ENCODE data around the gene FAM177A1.
"Not testable (repeated sequence)": the region's sequence is repeated elsewhere in the genome, so short reads cannot be mapped to it uniquely, and the experiment has no call there.

Gene FAM177A1

DNA sequence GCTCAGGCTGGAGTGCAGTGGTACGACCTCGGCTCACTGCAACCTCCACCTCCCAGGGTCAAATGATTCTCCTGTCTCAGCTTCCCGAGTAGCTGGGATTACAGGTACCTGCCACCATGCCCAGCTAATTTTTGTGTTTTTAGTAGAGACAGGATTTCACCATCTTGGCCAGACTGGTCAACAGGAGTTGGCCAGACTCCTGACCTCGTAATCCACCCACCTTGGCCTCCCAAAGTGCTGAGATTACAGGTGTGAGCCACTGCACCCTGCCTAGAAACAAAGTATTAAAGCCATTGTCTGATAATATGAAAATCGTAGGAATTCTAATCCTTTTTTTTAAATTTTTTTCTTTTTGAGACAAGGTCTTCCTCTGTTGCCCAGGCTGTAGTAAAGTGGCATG lies 19.7 kb downstream of the FAM177A1 start:
- not testable (repeated sequence) for DNase-seq

DNA sequence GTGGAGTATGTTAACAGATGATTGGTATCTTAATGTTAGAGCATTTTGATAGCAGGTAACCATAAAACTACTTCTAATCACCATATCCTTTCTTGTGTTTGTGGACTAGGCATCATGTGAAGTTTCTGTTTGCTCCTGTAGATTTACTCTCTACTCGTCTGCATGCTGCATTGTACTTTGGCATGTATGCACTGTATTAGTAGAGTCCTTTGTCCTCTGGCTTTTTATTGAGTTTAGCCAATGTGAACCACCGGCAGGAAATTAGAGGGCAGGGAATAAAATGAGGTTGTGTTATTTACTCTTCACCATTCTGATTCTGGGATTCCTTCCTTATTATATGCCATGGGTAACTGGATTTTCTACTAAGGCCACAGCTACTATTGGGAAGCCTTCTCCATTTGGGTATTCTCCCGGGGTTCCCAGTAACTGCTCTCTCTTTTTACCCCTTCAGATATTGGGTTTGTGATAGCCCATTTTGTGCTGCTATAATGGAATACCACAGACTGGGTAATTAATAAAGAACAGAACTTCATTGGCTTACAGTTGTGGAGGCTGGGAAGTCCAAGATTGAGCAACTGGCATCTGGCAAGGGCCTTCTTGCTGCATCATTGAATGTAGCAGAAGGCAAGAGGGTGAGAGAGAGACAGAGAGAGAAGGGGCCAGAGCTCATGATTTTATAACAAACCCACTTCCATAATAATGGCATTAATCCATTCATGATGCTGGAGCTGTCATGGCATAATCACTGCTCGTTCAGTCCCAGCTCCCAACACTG lies 22.4 kb downstream of the FAM177A1 start:
- DNase-seq = peak; percentile 74 to 81

DNA sequence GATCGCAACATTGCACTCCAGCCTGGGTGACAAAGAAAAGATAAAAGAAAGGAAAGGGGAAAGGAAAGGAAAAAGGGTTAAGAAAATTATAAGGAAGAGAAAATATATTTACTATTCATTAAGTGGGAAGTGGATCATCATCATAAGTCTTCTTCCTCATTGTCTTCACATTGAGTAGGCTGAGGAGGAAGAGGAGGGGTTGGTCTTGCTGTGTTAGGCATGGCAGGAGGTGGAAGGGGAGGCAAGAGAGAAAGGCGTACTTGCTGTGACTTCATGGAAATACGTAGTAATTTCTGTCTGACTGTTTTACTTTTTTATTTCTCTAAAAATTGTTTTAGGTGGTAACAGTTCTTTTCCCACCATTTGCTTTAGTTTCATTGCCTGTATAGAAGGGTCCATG lies 26.2 kb downstream of the FAM177A1 start:
- peak; percentile 50 to 62 for DNase-seq

DNA sequence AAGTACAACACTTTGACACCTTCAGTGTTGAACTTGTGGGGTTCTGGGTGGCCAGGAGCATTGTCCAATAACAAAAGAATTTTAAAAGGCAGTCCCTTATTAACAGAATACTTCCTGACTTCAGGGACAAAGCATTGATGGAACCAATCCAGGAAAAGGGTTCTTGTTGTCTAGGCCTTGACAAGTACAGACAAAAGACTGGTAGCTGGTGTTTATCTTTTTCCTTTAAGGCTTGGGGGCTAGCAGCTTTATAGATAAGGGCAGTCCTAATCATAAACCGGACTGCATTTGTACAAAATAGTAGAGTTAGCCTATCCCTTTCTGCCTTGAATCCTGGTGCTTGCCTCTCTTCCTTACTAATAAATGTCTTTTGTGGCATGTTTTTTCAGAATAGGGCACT lies 27.4 kb downstream of the FAM177A1 start:
- DNase-seq = no peak

DNA sequence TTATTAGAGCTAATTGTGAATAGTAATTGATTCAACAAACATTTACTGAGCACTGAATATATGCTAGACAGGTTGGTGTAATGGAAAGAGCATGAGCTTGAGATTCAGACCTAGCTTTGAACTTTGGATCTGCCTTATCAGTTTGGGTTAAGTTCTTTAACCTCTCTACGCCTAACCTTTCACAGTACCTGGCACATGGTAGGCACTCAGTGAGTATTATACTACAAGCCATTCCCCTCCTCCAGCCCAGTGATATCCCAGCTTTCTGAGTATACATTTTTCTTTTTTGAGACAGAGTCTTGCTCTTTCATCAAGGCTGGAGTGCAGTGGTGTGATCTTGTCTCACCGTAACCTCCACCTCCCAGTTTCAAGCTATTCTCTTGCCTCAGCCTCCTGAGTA lies 32.0 kb downstream of the FAM177A1 start:
- DNase-seq = no peak

DNA sequence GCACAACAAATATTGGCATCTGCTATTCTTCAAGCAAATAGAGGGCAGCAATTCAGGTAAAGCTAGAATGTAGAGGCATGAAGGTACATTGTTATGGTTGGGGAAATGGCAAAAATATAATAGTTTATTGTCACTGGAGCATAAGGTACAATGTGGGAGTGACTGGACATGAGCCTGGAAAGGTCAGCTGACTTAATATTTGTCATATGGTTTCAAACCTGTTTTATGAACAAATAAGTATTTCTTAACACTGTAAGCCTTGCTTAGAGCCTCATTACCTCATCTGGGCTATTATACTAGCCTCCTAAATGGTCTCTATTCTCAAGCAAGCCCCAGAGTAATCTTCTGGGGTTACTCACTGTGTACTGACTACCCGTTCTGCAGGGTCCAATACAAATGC lies 33.7 kb downstream of the FAM177A1 start:
- DNase-seq = no peak

DNA sequence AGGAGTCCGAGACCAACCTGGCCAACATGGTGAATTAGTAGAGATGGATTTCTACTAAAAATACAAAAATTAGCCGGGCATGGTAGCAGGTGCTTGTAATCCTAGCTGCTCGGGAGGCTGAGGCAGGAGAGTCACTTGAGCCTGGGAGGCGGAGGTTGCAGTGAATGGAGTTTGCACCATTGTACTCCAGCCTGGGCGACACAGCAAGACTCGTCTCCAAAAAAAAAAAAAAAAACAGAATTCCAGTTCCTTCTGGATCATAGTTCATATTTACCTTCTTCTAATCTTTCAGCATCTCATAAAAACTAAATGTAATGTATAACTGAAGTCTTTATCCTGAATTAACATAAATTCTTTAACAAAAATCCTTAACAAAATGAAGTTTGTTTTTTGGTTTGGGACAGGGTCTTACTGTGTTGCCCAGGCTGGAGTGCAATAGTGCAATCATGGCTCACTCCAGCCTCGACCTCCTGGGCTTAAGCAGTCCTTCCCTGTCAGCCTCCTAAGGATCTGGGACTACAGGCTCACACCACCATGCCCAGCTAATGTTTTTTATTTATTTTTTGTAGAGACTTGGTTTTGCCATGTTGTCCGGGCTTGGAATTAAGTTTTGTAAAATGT lies 37.6 kb downstream of the FAM177A1 start:
- no peak for DNase-seq

DNA sequence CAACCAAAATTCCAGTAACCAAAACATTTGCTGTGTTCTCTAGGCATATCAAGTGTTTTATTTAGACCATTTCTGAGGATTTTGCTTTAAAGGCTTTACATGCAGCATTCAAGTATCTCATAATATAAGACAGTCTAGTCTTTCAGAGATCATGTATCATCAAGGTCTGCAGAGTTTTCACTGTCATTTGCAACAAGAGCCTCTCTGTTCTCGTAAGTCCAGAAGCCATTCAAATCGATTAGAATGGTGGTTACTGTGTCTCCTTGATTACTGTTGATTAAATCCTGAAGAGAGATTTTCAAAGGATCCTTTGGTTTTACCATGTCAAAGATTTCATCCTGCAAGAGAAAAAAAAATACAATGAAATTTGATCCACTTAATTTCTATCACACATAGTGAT lies 39.4 kb downstream of the FAM177A1 start:
- DNase-seq = no peak

DNA sequence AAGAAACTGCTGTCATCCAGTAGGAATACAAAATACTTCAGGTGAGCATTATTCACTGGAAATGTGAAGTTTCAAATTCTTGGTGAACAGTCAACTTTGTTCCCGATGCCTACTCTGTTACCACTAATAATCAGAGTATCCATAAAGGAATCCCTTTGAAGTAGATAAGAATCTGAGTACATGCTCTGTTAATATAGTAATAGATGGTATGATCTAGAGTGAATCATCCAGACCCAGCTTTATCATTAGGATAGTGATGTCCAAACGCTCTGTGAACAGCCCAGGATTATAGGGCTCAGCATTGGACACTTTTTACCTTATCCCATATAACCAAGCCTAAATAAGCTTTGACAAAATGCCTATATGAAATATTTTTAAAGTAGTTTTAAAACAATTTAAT lies 42.4 kb downstream of the FAM177A1 start:
- DNase-seq = no peak

DNA sequence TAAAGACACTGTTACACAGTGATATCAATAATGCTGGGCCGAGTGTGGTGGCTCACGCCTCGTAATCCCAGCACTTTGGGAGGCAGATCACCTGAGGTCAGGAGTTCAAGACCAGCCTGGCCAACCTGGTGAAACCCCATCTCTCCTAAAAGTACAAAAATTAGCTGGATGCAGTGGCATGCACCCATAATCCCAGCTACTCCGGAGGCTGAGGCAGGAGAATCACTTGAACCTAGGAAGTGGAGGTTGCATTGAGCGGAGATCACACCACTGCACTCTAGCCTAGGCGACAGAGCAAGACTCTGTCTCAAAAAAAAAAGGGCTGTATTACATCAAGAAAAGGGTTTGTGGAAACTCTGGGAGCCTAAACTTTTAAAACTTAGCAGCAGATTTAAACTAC lies 48.6 kb downstream of the FAM177A1 start:
- not testable (repeated sequence) for DNase-seq

DNA sequence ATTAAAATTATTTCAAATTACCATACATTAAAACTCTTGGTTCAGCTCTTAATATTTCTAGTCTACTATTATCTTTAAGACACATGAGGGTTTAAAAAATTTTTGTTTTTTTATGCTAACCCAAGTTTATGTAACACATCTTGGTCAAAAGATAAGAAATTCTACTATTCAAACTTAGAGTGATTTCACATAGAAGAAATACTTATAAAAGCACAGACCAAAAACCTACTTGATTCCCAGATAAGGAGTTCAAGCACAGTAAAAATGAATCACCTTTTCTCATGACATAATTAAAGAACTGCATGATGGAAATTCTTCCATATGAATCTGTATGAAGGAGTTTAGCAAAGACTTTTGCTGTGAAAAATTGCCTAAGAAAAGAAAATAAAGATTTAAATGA lies 61.8 kb downstream of the FAM177A1 start:
- no peak for DNase-seq

DNA sequence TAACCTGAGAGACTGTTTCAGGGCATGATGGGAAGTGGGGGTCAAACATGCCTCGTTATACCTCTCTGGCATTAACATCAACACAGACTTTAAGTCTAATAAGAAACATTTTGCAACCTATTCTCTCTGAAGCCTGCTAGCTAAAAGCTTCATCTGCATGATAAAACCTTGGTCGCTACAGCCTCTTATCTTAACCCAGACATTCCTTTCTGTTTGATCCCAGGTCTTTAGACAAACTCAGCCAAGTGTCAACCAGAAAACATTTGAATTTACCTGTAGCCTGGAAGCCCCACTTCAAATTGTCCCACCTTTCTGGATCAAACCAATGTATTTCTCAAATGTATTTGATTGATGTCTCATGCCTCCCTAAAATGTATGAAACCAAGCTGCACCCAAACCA lies 66.6 kb downstream of the FAM177A1 start:
- DNase-seq = no peak

DNA sequence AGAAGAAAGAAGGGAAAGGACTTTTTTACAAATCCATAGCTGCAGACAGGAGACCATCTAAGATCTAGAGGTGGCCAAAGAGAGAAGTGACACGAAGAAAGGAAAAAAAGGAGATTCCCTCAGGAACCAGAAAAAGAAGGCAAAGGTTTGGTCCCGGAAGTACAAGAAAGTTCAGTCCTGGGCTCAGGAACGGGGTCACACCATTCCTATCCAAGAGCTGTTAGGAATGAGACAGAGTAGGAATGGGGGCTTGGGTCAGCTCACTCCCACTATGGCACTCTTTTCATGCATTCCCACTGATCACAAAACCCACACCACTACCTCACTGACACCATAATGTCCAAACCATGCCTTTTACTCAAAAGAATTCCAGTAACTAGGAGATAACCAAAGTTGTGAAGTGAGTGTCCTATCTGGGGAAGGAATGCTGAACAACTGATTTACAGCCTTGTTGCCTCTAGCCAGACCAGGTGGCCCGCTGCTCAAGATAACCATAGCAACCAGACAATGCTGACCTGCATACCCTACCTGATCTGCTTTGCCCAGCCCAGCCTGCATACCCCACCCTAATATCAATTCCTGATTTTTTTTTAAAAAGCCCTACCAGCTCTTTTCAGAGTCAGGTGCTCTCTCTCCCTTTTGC lies 67.4 kb downstream of the FAM177A1 start:
- no peak for DNase-seq

DNA sequence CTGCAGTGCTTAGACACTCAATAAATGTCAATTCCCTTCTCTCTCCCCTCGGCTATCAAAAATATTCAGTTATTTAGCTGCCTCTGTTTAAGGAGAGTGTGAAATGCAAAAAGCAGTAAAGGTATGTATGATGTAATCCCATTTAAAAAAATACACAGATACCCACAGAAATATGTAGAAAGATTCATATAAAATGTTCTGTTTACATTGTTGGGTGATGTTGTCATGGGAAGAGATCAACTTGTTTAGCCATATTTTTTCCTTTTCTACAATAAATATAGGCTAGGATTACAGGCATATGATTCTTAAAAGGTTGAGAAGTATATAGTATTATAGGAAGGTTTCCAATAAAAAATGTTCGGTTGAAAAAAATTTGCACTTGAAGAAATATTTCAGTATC lies 68.0 kb downstream of the FAM177A1 start:
- no peak for DNase-seq

DNA sequence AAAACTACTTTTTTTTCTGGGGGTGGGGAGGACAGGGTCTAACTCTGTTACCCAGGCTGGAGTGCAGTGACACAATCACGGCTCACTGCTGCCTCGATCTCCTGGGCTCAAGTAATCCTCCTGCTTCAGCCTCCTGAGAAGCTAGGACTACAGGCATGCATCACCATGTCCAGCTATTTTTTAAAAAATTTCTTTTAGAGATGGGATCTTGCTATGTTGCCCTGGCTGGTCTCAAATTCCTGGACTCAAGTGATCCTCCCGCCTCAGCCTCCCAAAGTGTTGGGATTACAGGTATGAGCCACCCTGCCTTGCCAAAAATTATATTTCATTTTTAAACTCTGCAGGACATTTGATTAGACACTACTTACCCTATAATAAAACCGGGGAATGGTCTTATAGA lies 70.2 kb downstream of the FAM177A1 start:
- no peak for DNase-seq

DNA sequence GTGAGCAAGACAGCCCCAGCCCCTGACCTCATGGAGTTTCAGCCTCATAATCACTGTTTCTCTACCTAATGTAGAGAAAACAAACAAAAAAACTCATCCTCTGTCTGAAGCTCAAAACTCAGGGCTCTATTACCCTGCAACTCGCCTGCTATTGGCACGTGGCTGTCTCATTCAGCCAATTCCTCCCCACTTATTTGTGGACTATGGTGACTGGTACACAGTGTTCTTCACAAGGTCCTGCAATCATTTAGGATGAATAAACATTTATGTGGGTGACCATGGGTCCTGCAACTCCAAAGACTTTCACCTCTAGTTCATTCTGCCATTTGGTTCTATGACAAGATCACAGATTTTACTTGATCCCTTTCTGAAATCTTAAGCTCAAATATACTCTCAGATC lies 71.0 kb downstream of the FAM177A1 start:
- DNase-seq = no peak

DNA sequence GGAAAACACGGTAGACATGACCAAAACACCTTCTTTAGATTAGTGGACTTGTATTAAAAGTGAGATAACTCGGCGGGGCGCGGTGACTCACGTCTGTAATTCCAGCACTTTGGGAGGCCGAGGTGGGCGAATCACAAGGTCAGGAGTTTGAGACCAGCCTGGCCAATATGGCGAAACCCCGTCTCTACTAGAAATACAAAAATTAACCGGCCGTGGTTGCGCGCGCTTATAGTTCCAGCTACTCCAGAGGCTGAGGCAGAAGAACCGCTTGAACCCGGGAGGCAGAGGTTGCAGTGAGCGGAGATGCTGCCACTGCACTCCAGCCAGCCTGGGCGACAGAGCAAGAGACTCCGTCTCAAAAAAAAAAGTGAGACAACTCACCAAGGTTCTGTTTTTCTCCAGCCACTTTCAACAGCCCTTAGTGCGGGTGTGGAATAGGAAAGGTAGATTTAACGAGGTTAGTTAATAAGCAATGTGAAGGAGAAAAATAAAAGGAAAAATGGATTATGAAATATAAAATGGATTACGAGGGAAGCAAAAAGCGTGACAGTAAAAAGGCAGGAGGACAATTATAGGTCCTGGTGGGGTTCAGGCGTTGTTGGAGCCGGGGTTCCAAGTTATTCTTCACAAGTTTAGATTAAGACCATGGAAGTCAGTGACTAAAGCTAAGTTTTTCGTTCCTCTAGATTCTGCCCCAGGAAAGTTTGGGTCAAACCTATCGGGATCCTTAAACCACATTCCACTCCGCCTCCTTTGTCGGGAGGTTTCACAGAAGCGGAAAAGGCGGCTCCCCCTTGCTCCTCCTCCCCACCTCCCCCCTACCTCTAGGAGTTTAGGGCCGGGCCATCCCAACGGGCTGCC lies 75.2 kb downstream of the FAM177A1 start:
- DNase-seq = no peak

DNA sequence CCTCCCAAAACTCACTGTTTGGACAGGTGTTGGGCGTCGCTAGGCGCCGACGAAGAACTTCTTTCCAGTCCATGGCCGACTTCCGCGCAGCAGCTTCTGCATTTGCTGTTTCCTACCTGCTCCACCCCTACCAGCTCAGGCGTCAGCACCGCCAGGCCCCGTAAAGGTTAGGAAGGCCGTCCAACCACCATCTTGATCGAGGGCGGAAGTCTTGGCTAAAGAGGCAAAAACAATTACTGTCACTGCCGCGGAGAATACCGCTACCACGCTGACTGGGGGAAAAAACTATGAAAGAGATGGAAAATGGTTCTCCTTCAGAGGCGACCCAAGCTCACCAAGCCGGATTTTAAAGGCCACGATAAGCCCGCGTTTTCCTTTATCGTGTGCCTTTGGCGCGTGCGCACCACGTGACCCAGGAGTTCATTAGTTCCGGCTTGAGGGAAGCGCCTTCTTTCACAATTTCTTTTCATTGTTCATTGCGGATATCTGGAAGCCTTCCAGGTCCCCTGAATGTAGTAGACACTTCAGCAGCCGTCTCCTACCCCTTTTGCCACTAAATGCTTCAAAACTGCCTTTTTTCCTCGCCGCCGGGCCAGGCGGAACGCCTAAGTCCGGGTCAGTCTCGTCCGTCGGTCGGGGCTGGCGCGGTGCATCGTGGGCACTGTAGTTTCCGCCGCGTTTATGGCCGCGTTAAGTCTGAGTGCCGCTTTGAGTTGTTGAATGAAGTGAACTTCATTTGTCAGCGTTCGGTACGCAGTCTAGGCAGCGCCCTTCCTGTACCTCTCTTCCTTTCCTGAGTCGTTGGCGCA lies 76.0 kb downstream of the FAM177A1 start, which contains the start of the genes PPP2R3C and PRORP:
TSS of gene PPP2R3C (minus strand) at position 104 of the 809 bp plus-strand sequence. CDS start at position 73, 31 bp downstream.
TSS of gene PRORP (plus strand) at position 666 of the 809 bp plus-strand sequence. CDS start 694 bp downstream, outside the sequence.
- peak; percentile 84 to 87 for DNase-seq

DNA sequence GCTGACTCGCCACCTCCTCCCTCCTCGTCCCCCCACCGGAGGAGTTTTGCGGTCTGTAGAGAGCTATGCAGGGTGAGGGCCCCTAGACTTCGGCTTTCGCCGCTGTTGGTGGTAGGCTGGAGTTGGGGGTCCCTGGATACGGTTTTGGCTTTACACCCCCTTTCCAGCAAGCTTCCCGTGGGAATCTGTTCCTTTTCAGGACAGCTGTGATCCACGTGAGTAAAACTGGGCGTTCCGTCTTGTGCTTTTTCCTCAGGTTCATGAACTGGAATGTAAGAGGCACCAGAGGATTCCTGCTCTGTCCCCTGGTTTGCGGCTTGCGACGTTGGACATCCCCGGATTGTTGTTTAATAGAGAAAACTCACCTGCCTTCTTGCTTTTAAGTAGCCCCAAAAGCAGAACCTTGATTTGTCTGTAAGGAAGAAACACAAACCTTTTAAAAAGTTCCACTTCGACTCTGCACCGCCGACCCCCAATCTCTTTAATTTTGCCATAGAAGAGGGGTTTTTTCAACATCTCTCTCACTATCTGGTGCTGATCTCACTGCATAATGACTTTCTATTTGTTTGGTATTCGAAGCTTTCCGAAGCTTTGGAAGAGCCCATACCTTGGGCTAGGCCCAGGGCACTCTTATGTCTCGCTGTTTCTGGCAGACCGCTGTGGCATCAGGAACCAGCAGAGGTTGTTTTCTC lies 76.8 kb downstream of the FAM177A1 start:
- DNase-seq = peak in 1 of 2 donors; percentile 18

DNA sequence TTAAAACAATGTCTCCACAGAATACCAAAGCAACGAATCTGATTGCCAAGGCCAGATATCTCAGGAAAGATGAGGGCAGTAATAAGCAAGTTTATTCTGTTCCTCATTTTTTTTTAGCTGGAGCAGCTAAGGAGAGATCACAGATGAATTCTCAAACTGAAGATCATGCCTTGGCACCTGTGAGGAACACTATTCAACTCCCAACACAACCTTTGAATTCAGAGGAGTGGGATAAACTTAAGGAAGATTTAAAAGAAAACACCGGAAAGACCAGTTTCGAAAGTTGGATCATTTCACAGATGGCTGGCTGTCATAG lies 77.3 kb downstream of the FAM177A1 start:
- peak in 1 of 2 donors; percentile 4 for DNase-seq

DNA sequence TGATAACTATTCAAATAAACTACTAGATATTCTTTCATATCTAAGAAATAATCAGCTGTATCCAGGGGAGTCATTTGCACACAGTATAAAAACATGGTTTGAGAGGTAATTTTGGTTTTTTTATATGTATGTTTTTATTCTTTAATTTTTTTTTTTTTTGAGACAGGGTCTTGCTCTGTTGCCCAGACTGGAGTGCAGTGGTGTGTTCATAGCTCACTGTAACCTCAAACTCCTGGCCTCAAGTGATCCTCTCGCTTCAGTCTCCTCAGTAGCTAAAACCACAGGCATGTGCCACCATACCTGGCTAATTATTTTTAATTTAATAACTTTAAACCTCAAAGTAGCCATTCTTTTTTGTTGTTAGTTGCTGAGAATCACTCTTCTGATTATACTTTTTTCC lies 78.1 kb downstream of the FAM177A1 start:
- no peak for DNase-seq

All from inflammatory macrophage treated with lipopolysaccharide for 1 hour (primary cell).